HCT116 (cell line): Measurements from ENCODE around the gene GRM1. TPM values are rescaled to one million over a fixed set of nuclear protein-coding genes. Genes with fewer than 3 reads are reported as not detected.

Experiments used
- ATAC-seq: fragments of 200-7000 bp; cut with Tn5 transposase; 2 replicates; pipeline ENCODE4 v1.9.1; 2020; ENCODE audit warnings: mild to moderate bottlenecking, moderate library complexity
- BruUV-seq: library from RNA; stranded (reverse); fragments of 400-500 nt; replicated peaks from 2 replicates; lab custom pipeline; 2021; lab: Mats Ljungman, UMichigan
- CTCF ChIA-PET: fragments of 300-600 bp; sonication (Branson Sonifier 250); formaldehyde crosslinking; loops from one replicate; lab custom pipeline; 2021; ENCODE audit warnings: antibody characterized with exemption; lab: Charles Lee
- POLR2A ChIA-PET: fragments of 300-600, 350-600 bp; sonication (Branson Sonifier 250); formaldehyde crosslinking; loops from one replicate; lab custom pipeline; 2021; ENCODE audit warnings: antibody characterized with exemption; lab: Charles Lee
- RAD21 ChIA-PET, 2 experiments: fragments of 300-600 bp; sonication (Branson Sonifier 250); formaldehyde crosslinking; loops; one replicate each; lab custom pipeline; 2023; ENCODE audit warnings: low total read pairs in 2 of 2; ENCODE audit not compliant: uncharacterized antibody in 2 of 2, unreplicated experiment in 2 of 2, low non-redundant PET in 1 of 2; lab: Charles Lee
- DNase-seq: peaks from one replicate; pipeline ENCODE4 v3.0.0-alpha.2; 2010; ENCODE audit warnings: low read depth, low spot score
- H2AFZ ChIP-seq: fragments of 200-600 bp; shearing (Covaris generic), sonication (generic); 2 replicates; pipeline ENCODE4 v1.6.1; 2017; ENCODE audit warnings: low read depth, mixed run types, mixed read lengths, antibody characterized with exemption, low read length; ENCODE audit not compliant: poor library complexity, severe bottlenecking
- H3K27ac ChIP-seq: 2 replicates; pipeline ENCODE4 v1.5.1; 2012; ENCODE audit warnings: low read depth, low read length
- H3K27me3 ChIP-seq: fragments of 200-600 bp; sonication (generic); 2 replicates; pipeline ENCODE4 v1.6.1; 2016; ENCODE audit warnings: mixed run types, low read length, mixed read lengths; ENCODE audit not compliant: insufficient read depth
- H3K36me3 ChIP-seq, 2 experiments: fragments of 200-500 bp in 1 of 2; fragments of 200-600 bp in 1 of 2; sonication (Bioruptor generic) in 1 of 2; sonication (generic) in 1 of 2; 2 replicates each; pipeline versions ENCODE4 v1.5.1 to v1.6.1; 2014 to 2016; ENCODE audit warnings: low read length in 2 of 2, inconsistent platforms in 1 of 2, mixed read lengths in 1 of 2, mixed run types in 1 of 2; ENCODE audit not compliant: insufficient read depth in 2 of 2, control insufficient read depth in 1 of 2
- H3K4me1 ChIP-seq, 2 experiments: fragments of 200-600 bp in 1 of 2; sonication (generic) in 1 of 2; 2 replicates each; pipeline versions ENCODE4 v1.5.1 to v1.6.1; 2012 to 2017; ENCODE audit warnings: low read length in 2 of 2, inconsistent platforms in 1 of 2, mild to moderate bottlenecking in 1 of 2, mixed read lengths in 1 of 2, mixed run types in 1 of 2, moderate library complexity in 1 of 2; ENCODE audit not compliant: insufficient read depth in 2 of 2, control insufficient read depth in 1 of 2
- H3K4me2 ChIP-seq: fragments of 200-600 bp; sonication (generic); 2 replicates; pipeline ENCODE4 v1.6.1; 2017; ENCODE audit warnings: mixed run types, low read length, mixed read lengths
- H3K4me3 ChIP-seq, 2 experiments: fragments of 200-600 bp in 1 of 2; sonication (generic) in 1 of 2; replicated peaks in 1 of 2; 2 replicates each; pipeline ENCODE4 v1.5.1; 2011 to 2016; ENCODE audit warnings: low read length in 2 of 2, control low read depth in 1 of 2, low read depth in 1 of 2, mild to moderate bottlenecking in 1 of 2, mixed read lengths in 1 of 2, mixed run types in 1 of 2
- H3K79me2 ChIP-seq: fragments of 200-600 bp; sonication (generic); 2 replicates; pipeline ENCODE4 v1.6.1; 2017; ENCODE audit warnings: mild to moderate bottlenecking, mixed run types, low read length, moderate library complexity, mixed read lengths; ENCODE audit not compliant: insufficient read depth
- H3K9ac ChIP-seq: fragments of 200-600 bp; sonication (generic); 2 replicates; pipeline ENCODE4 v1.6.1; 2016; ENCODE audit warnings: low read length, mixed read lengths
- H3K9me2 ChIP-seq: fragments of 200-600 bp; sonication (generic), shearing (Covaris generic); 2 replicates; pipeline ENCODE4 v1.6.1; 2017; ENCODE audit warnings: mixed run types, mild to moderate bottlenecking, moderate library complexity; ENCODE audit not compliant: insufficient read depth
- H3K9me3 ChIP-seq, 2 experiments: fragments of 200-500 bp in 1 of 2; fragments of 200-600 bp in 1 of 2; sonication (Bioruptor generic) in 1 of 2; sonication (generic) in 1 of 2; 2 replicates each; pipeline ENCODE4 v1.6.1; 2014 to 2017; ENCODE audit warnings: low read length in 2 of 2, mixed read lengths in 2 of 2, inconsistent platforms in 1 of 2, low read depth in 1 of 2, mild to moderate bottlenecking in 1 of 2, mixed run types in 1 of 2, moderate library complexity in 1 of 2; ENCODE audit not compliant: control insufficient read depth in 1 of 2, insufficient read depth in 1 of 2
- H4K20me1 ChIP-seq: fragments of 200-600 bp; sonication (generic), shearing (Covaris generic); 2 replicates; pipeline ENCODE4 v1.6.1; 2017; ENCODE audit warnings: mixed run types, mild to moderate bottlenecking, moderate library complexity; ENCODE audit not compliant: insufficient read depth
- ATF3 ChIP-seq: IDR thresholded peaks from 2 replicates; pipeline ENCODE4 v1.6.1; 2012
- EGR1 ChIP-seq: IDR thresholded peaks from 2 replicates; pipeline ENCODE4 v1.6.1; 2012; ENCODE audit warnings: low read depth
- ELF1 ChIP-seq: IDR thresholded peaks from 2 replicates; pipeline ENCODE4 v1.6.1; 2012; ENCODE audit warnings: low read depth, borderline replicate concordance
- EZH2 ChIP-seq: fragments of 200-600 bp; sonication (generic); IDR thresholded peaks from 2 replicates; pipeline ENCODE4 v1.6.1; 2017; ENCODE audit warnings: antibody characterized with exemption, mixed run types
- EZH2phosphoT487 ChIP-seq: fragments of 200-600 bp; IDR thresholded peaks from 2 replicates; pipeline ENCODE4 v1.6.1; 2018; ENCODE audit warnings: antibody characterized with exemption, borderline replicate concordance
- FOSL1 ChIP-seq: IDR thresholded peaks from 2 replicates; pipeline ENCODE4 v1.6.1; 2012; ENCODE audit warnings: low read depth
- JUND ChIP-seq: IDR thresholded peaks from 2 replicates; pipeline ENCODE4 v1.6.1; 2012
- POLR2A ChIP-seq: IDR thresholded peaks from 2 replicates; pipeline ENCODE4 v1.7.0; 2011; ENCODE audit warnings: borderline replicate concordance; ENCODE audit not compliant: insufficient read depth, insufficient read length; ENCODE audit errors: extremely low read depth
- SIN3A ChIP-seq: IDR thresholded peaks from 2 replicates; pipeline ENCODE4 v1.6.1; 2012; ENCODE audit warnings: low read depth
- SRF ChIP-seq: IDR thresholded peaks from 2 replicates; pipeline ENCODE4 v1.6.1; 2012; ENCODE audit warnings: low read depth
- TCF7L2 ChIP-seq: IDR thresholded peaks from 2 replicates; pipeline ENCODE4 v1.7.0; 2011; ENCODE audit warnings: borderline replicate concordance, inconsistent platforms; ENCODE audit not compliant: insufficient read depth, insufficient read length; ENCODE audit errors: extremely low read depth
- ZBTB33 ChIP-seq: IDR thresholded peaks from 2 replicates; pipeline ENCODE4 v1.6.1; 2011; ENCODE audit warnings: mild to moderate bottlenecking, low read length, moderate library complexity; ENCODE audit not compliant: insufficient replicate concordance; ENCODE audit errors: extremely low read depth
- intact Hi-C: fragments of 100-400 bp; cut with micrococcal nuclease; formaldehyde crosslinking; loops from 2 replicates; pipeline ENCODE4 v1.10.0; 2022
- total RNA-seq: library from RNA; stranded (reverse); gene quantifications from one replicate; pipeline ENCODE4 v1.2.1, GENCODE V29; 2021; ENCODE audit not compliant: unreplicated experiment

GRM1 gene
- total RNA-seq, 1 experiment from 2014 or later = not detected

GRCh38 chr6:146284311-146284710, 255.4 kb downstream of the GRM1 start:
- no peak for TF ChIP-seq ZBTB33
- no peak for TF ChIP-seq ELF1
- no peak for TF ChIP-seq SIN3A
- no peak for TF ChIP-seq EZH2phosphoT487
- TF ChIP-seq ATF3 = no peak
- TF ChIP-seq EZH2 = no peak
- no peak for TF ChIP-seq TCF7L2
- no peak for TF ChIP-seq POLR2A
- no peak for TF ChIP-seq SRF
- no peak for TF ChIP-seq FOSL1
- TF ChIP-seq EGR1 = no peak
- TF ChIP-seq JUND = no peak
- no TSS peak for BruUV-seq
- Histone ChIP-seq H3K9me2 (no peaks in the 10 kb centered on the region), H4K20me1 (no peaks in the 10 kb centered on the region), H3K4me2 (no peak overlapping the region), H3K36me3 (no peaks in the 10 kb centered on the region), H3K4me3 (no peak overlapping the region), H3K79me2 (no peaks in the 10 kb centered on the region), H3K27me3 (no peaks in the 10 kb centered on the region), H3K9me3 (no peaks in the 10 kb centered on the region), H3K9ac (no peak overlapping the region), H2AFZ (no peak overlapping the region), H3K27ac (no peak overlapping the region), H3K4me1 (no peaks in the 10 kb centered on the region)
- ChIA-PET POLR2A (no interaction called here), CTCF (no interaction called here), RAD21 (no interaction called here)
- intact Hi-C loops = no loop called here
- no peak for DNase-seq
- ATAC-seq = no peak
